HepG2 (cell line): ENCODE measurements around the gene EBF4. TPM values are rescaled to one million over a fixed set of nuclear protein-coding genes. Genes with fewer than 3 reads are reported as not detected.

Experiments
- CBX1 ChIP-seq: IDR thresholded peaks from one replicate; pipeline ENCODE4 v1.6.1; 2016; ENCODE audit warnings: antibody characterized with exemption, low read depth
- CHD2 ChIP-seq: IDR thresholded peaks from 2 replicates; pipeline ENCODE4 v1.6.1; 2011; ENCODE audit warnings: low read depth, low read length, improper control_type of control experiment
- HDAC1 ChIP-seq: sonication (generic); formaldehyde crosslinking; IDR thresholded peaks from 2 replicates; pipeline ENCODE4 v1.5.1; 2020; ENCODE audit warnings: mild to moderate bottlenecking, missing genetic modification reagents
- HIVEP1 ChIP-seq: sonication (generic); formaldehyde crosslinking; IDR thresholded peaks from 2 replicates; pipeline ENCODE4 v1.4.0; 2020; ENCODE audit warnings: mild to moderate bottlenecking, missing genetic modification reagents
- KLF16 ChIP-seq, 2 experiments: sonication (generic) in 1 of 2; formaldehyde crosslinking in 1 of 2; IDR thresholded peaks; 2 replicates each; pipeline versions ENCODE4 v1.6.1 to v1.8.0; 2016 to 2023; ENCODE audit warnings: missing genetic modification reagents in 2 of 2, missing compliant biosample characterization in 1 of 2
- NCOA5 ChIP-seq: sonication (generic); formaldehyde crosslinking; IDR thresholded peaks from 2 replicates; pipeline ENCODE4 v1.4.0; 2020; ENCODE audit warnings: missing genetic modification reagents
- PHF5A ChIP-seq: IDR thresholded peaks from one replicate; pipeline ENCODE4 v1.6.1; 2018; ENCODE audit warnings: low read depth, missing genetic modification reagents; ENCODE audit not compliant: unreplicated experiment
- POLR2A ChIP-seq, 2 experiments: IDR thresholded peaks; 2 replicates each; pipeline ENCODE4 v1.6.1; 2011; ENCODE audit warnings: low read depth in 2 of 2, low read length in 2 of 2, mild to moderate bottlenecking in 1 of 2, moderate library complexity in 1 of 2; ENCODE audit not compliant: insufficient read depth in 1 of 2
- SETDB1 ChIP-seq: sonication (generic); formaldehyde crosslinking; IDR thresholded peaks from 2 replicates; pipeline ENCODE4 v1.5.1; 2020; ENCODE audit warnings: missing genetic modification reagents, mild to moderate bottlenecking, borderline replicate concordance
- SIN3B ChIP-seq: fragments of 150-350 bp; IDR thresholded peaks from 2 replicates; pipeline ENCODE4 v1.6.1; 2014; ENCODE audit warnings: low read length
- SOX5 ChIP-seq: IDR thresholded peaks from 2 replicates; pipeline ENCODE4 v1.6.1; 2016; ENCODE audit warnings: borderline replicate concordance
- TARDBP ChIP-seq: sonication (generic); formaldehyde crosslinking; IDR thresholded peaks from 2 replicates; pipeline ENCODE4 v1.8.0; 2022; ENCODE audit warnings: mild to moderate bottlenecking, missing genetic modification reagents
- ZNF101 ChIP-seq: sonication (generic); formaldehyde crosslinking; IDR thresholded peaks from 2 replicates; pipeline ENCODE4 v1.4.0; 2020; ENCODE audit warnings: mild to moderate bottlenecking, low read depth, missing genetic modification reagents, borderline replicate concordance
- ZNF382 ChIP-seq: sonication (generic); formaldehyde crosslinking; IDR thresholded peaks from 2 replicates; pipeline ENCODE4 v1.5.0; 2020; ENCODE audit warnings: missing genetic modification reagents, mild to moderate bottlenecking, borderline replicate concordance
- ZNF660 ChIP-seq: sonication (generic); formaldehyde crosslinking; IDR thresholded peaks from 2 replicates; pipeline ENCODE4 v1.5.1; 2020; ENCODE audit warnings: mild to moderate bottlenecking, low read depth, missing genetic modification reagents, borderline replicate concordance
- ZNF724P ChIP-seq: sonication (generic); formaldehyde crosslinking; IDR thresholded peaks from 2 replicates; pipeline ENCODE4 v1.8.0; 2022; ENCODE audit warnings: missing genetic modification reagents, borderline replicate concordance
- ZNF775 ChIP-seq: sonication (generic); formaldehyde crosslinking; IDR thresholded peaks from 2 replicates; pipeline ENCODE4 v1.4.0; 2020; ENCODE audit warnings: missing genetic modification reagents, mild to moderate bottlenecking, moderate library complexity, borderline replicate concordance
- ZNF878 ChIP-seq: sonication (generic); formaldehyde crosslinking; IDR thresholded peaks from 2 replicates; pipeline ENCODE4 v1.8.1; 2023; ENCODE audit warnings: mild to moderate bottlenecking, missing genetic modification reagents, moderate library complexity
- ZNF883 ChIP-seq: sonication (generic); formaldehyde crosslinking; IDR thresholded peaks from 2 replicates; pipeline ENCODE4 v1.5.1; 2020; ENCODE audit warnings: mild to moderate bottlenecking, missing genetic modification reagents; ENCODE audit errors: not compliant biosample characterization
- polyA plus RNA-seq, 8 experiments: library from polyadenylated mRNA; depleted of rRNA in 3 of 8; stranded (reverse) in 7 of 8; unstranded in 1 of 8; fragments of >200 nt; fragmentation: Illumina TruSeq in 4 of 8; extraction: Trizol in 4 of 8; gene quantifications; 2 replicates each; pipeline versions ENCODE4 v1.2.1 to v1.2.3, GENCODE V29; 2011 to 2016; ENCODE audit warnings: low read depth in 4 of 8, missing spikeins in 1 of 8, mixed read lengths in 1 of 8; ENCODE audit not compliant: insufficient read depth in 1 of 8
- total RNA-seq, 5 experiments: library from RNA; depleted of rRNA; stranded (reverse); fragments of >200 nt; fragmentation: Illumina TruSeq; extraction: Trizol; gene quantifications; 2 replicates each; pipeline ENCODE4 v1.2.3, GENCODE V29; 2016; ENCODE audit warnings: low read depth in 1 of 5
- TF ChIP-seq, protein P1 (sequence below): sonication (generic); formaldehyde crosslinking; IDR thresholded peaks from 2 replicates; pipeline ENCODE4 v1.5.1; 2020; ENCODE audit warnings: missing genetic modification reagents, mild to moderate bottlenecking, borderline replicate concordance
- TF ChIP-seq, protein P2 (sequence below): IDR thresholded peaks from 2 replicates; pipeline ENCODE4 v1.6.1; 2016
- TF ChIP-seq, protein P3 (sequence below): sonication (generic); formaldehyde crosslinking; IDR thresholded peaks from 2 replicates; pipeline ENCODE4 v1.8.1; 2022; ENCODE audit warnings: mild to moderate bottlenecking, missing genetic modification reagents
- TF ChIP-seq, protein P4 (sequence below): sonication (generic); formaldehyde crosslinking; IDR thresholded peaks from 2 replicates; pipeline ENCODE4 v1.8.0; 2022; ENCODE audit warnings: missing genetic modification reagents, mild to moderate bottlenecking, moderate library complexity, borderline replicate concordance

Gene EBF4
- total and polyA plus RNA-seq, 2 of the 13 experiments (the other 11 are each of a cell fraction or from before 2014, with no cell fraction given): 0.84 to 2.2 TPM

DNA sequence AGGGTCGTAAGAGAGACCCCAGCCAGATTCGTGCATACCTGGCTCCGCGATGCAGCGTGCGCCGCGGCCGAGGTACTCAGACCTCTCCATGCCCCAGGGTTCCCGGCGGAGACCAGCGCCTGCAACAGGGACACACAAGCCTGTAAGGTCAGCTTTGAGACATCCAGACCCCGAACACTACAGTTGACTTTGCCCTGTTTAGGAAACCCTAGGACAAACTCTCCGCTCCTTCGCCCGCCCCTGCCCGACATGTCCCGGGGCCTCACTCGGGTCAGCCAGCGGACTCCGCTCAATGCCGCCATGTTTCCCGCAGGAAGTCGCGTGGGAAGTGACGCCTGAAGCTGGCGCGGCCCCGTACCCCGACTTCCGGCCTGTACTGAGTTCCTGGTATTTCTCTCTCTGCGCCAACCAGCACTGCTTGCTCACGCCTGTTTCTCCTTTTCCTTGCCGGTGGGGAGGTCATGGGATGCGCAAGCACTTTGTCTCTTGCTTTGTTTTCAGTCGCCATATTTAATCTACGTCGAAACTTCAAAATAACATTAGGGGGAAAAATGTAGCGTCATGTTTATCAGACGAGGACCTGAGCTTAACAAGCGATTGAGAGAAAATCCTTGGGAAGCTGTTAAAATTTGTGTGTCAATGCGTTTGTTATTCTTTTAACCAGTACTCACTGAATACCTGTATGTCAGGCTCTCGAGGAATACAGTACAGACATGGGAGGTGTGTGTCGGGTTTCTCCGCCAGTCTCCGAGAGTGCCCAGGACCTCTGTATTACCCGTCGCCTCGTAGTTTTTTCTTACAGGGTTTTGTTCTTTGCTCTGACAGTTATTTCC, 28.5 kb upstream of the EBF4 start, which contains the start of gene IDH3B (continued):
- no peak; the same call in 1 of the 2 replicates for TF ChIP-seq ZNF660
- peak; percentile 65 for TF ChIP-seq HIVEP1 (CRISPR knock-in tag)
- TF ChIP-seq, protein P1, sequence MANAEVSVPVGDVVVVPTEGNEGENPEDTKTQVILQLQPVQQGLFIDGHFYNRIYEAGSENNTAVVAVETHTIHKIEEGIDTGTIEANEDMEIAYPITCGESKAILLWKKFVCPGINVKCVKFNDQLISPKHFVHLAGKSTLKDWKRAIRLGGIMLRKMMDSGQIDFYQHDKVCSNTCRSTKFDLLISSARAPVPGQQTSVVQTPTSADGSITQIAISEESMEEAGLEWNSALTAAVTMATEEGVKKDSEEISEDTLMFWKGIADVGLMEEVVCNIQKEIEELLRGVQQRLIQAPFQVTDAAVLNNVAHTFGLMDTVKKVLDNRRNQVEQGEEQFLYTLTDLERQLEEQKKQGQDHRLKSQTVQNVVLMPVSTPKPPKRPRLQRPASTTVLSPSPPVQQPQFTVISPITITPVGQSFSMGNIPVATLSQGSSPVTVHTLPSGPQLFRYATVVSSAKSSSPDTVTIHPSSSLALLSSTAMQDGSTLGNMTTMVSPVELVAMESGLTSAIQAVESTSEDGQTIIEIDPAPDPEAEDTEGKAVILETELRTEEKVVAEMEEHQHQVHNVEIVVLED: peak; percentile 94
- peak; percentile 100 for TF ChIP-seq SIN3B
- peak in 1 of 2 experiments; percentile 98; a peak in 2 of 4 replicates for TF ChIP-seq KLF16 (CRISPR knock-in tag; IDR thresholded peaks at IDR 0.05)
- TF ChIP-seq, protein P2, sequence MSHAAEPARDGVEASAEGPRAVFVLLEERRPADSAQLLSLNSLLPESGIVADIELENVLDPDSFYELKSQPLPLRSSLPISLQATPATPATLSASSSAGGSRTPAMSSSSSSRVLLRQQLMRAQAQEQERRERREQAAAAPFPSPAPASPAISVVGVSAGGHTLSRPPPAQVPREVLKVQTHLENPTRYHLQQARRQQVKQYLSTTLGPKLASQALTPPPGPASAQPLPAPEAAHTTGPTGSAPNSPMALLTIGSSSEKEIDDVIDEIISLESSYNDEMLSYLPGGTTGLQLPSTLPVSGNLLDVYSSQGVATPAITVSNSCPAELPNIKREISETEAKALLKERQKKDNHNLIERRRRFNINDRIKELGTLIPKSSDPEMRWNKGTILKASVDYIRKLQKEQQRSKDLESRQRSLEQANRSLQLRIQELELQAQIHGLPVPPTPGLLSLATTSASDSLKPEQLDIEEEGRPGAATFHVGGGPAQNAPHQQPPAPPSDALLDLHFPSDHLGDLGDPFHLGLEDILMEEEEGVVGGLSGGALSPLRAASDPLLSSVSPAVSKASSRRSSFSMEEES (CRISPR knock-in tag): peak; percentile 84
- TF ChIP-seq HDAC1 (CRISPR knock-in tag): peak; percentile 100
- TF ChIP-seq, protein P3, sequence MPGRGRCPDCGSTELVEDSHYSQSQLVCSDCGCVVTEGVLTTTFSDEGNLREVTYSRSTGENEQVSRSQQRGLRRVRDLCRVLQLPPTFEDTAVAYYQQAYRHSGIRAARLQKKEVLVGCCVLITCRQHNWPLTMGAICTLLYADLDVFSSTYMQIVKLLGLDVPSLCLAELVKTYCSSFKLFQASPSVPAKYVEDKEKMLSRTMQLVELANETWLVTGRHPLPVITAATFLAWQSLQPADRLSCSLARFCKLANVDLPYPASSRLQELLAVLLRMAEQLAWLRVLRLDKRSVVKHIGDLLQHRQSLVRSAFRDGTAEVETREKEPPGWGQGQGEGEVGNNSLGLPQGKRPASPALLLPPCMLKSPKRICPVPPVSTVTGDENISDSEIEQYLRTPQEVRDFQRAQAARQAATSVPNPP (CRISPR knock-in tag): peak; percentile 83
- TF ChIP-seq SOX5 (CRISPR knock-in tag): peak; percentile 75
- no peak for TF ChIP-seq ZNF382 (CRISPR knock-in tag)
- peak; percentile 95 for TF ChIP-seq ZNF883 (CRISPR knock-in tag)
- TF ChIP-seq, protein P4, sequence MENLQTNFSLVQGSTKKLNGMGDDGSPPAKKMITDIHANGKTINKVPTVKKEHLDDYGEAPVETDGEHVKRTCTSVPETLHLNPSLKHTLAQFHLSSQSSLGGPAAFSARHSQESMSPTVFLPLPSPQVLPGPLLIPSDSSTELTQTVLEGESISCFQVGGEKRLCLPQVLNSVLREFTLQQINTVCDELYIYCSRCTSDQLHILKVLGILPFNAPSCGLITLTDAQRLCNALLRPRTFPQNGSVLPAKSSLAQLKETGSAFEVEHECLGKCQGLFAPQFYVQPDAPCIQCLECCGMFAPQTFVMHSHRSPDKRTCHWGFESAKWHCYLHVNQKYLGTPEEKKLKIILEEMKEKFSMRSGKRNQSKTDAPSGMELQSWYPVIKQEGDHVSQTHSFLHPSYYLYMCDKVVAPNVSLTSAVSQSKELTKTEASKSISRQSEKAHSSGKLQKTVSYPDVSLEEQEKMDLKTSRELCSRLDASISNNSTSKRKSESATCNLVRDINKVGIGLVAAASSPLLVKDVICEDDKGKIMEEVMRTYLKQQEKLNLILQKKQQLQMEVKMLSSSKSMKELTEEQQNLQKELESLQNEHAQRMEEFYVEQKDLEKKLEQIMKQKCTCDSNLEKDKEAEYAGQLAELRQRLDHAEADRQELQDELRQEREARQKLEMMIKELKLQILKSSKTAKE (CRISPR knock-in tag): 0 out of 2 replicates have a peak, but pooled peaks have one; percentile 28
- TF ChIP-seq ZNF101: 0 out of 2 replicates have a peak, but pooled peaks have one; percentile 75
- no peak for TF ChIP-seq ZNF775 (CRISPR knock-in tag)
- TF ChIP-seq POLR2A (IDR thresholded peaks at IDR 0.05; ENCODE audit: insufficient read depth in 1 of 2, low read depth in 2 of 2, low read length in 2 of 2): peak; percentile 94 to 95
- no peak for TF ChIP-seq PHF5A
- TF ChIP-seq ZNF724P (CRISPR knock-in tag): peak; percentile 91; the same call in 1 of the 2 replicates
- no peak for TF ChIP-seq SETDB1 (CRISPR knock-in tag)
- no peak for TF ChIP-seq ZNF878 (CRISPR knock-in tag)
- 0 out of 2 replicates have a peak, but pooled peaks have one; percentile 71 for TF ChIP-seq NCOA5 (CRISPR knock-in tag)
- TF ChIP-seq TARDBP: peak; percentile 99
- peak; percentile 66; the same call in 1 of the 2 replicates for TF ChIP-seq CHD2
- peak; percentile 96 for TF ChIP-seq CBX1
